HEK293 (cell line): ENCODE data around the gene POU5F1.
"Not testable (repeated sequence)": the region's sequence is repeated elsewhere in the genome, so short reads cannot be mapped to it uniquely, and the experiment has no call there.

Experiments
- CTCF ChIA-PET: fragments of 350-600 bp; formaldehyde crosslinking; extraction: SDS; loops from one replicate; lab custom pipeline; 2021; ENCODE audit warnings: antibody characterized with exemption; lab: Yijun Ruan, JAX
- POLR2A ChIA-PET: fragments of 300-600 bp; formaldehyde crosslinking; extraction: SDS; loops from one replicate; lab custom pipeline; 2020; ENCODE audit warnings: antibody characterized with exemption, inconsistent platforms; lab: Yijun Ruan, JAX
- H3K27ac ChIP-seq: fragments of 200-500 bp; sonication (Bioruptor generic); 2 replicates; pipeline ENCODE4 v1.5.1; 2014; ENCODE audit warnings: low read depth, low read length, control low read depth, inconsistent platforms; ENCODE audit errors: extremely low read depth
- H3K36me3 ChIP-seq, 2 experiments: fragments of 200-500 bp in 1 of 2; sonication (Bioruptor generic) in 1 of 2; 1 replicate in 1 of 2; 2 replicates in 1 of 2; pipeline ENCODE4 v1.5.1; 2014 to 2017; ENCODE audit warnings: inconsistent platforms in 2 of 2, low read length in 2 of 2; ENCODE audit not compliant: control insufficient read depth in 2 of 2, insufficient read depth in 1 of 2
- H3K4me1 ChIP-seq: fragments of 200-500 bp; sonication (Bioruptor generic); 2 replicates; pipeline ENCODE4 v1.5.1; 2014; ENCODE audit warnings: mild to moderate bottlenecking, low read length, inconsistent platforms; ENCODE audit not compliant: control insufficient read depth, insufficient read depth
- H3K4me3 ChIP-seq: 2 replicates; pipeline ENCODE4 v1.5.1; 2011; ENCODE audit warnings: low read depth, mild to moderate bottlenecking, control low read depth, low read length, moderate library complexity
- H3K9me3 ChIP-seq: fragments of 200-500 bp; sonication (Bioruptor generic); 2 replicates; pipeline ENCODE4 v1.5.1; 2014; ENCODE audit warnings: low read depth, low read length, inconsistent platforms; ENCODE audit not compliant: control insufficient read depth, insufficient read depth
- FEZF1 ChIP-seq: fragments of 450-650 bp; formaldehyde crosslinking; IDR thresholded peaks from 2 replicates; pipeline ENCODE4 v1.5.1; 2016; ENCODE audit warnings: missing biosample characterization, missing genetic modification characterization
- GLI2 ChIP-seq: fragments of 450-650 bp; formaldehyde crosslinking; IDR thresholded peaks from 2 replicates; pipeline ENCODE4; 2017; ENCODE audit warnings: missing biosample characterization, missing genetic modification characterization, low read depth, borderline replicate concordance
- HOXC10 ChIP-seq: sonication (generic); formaldehyde crosslinking; IDR thresholded peaks from 2 replicates; pipeline ENCODE4 v1.8.1; 2023; ENCODE audit warnings: mild to moderate bottlenecking, missing genetic modification reagents
- OVOL3 ChIP-seq: fragments of 450-650 bp; formaldehyde crosslinking; IDR thresholded peaks from 2 replicates; pipeline ENCODE4 v1.5.1; 2016; ENCODE audit warnings: missing biosample characterization, missing genetic modification characterization
- ZBTB8A ChIP-seq: fragments of 450-650 bp; formaldehyde crosslinking; IDR thresholded peaks from 2 replicates; pipeline ENCODE4 v1.5.1; 2016; ENCODE audit warnings: missing biosample characterization, missing genetic modification characterization
- ZNF10 ChIP-seq: fragments of 450-650 bp; formaldehyde crosslinking; IDR thresholded peaks from 2 replicates; pipeline ENCODE4 v1.5.1; 2017; ENCODE audit warnings: missing biosample characterization, missing genetic modification characterization
- ZNF121 ChIP-seq: fragments of 450-650 bp; formaldehyde crosslinking; IDR thresholded peaks from 2 replicates; pipeline ENCODE4 v1.5.1; 2016; ENCODE audit warnings: missing biosample characterization, missing genetic modification characterization
- ZNF2 ChIP-seq: fragments of 450-650 bp; formaldehyde crosslinking; IDR thresholded peaks from 2 replicates; pipeline ENCODE4 v1.5.1; 2016; ENCODE audit warnings: missing biosample characterization, missing genetic modification characterization
- ZNF24 ChIP-seq: fragments of 450-650 bp; formaldehyde crosslinking; IDR thresholded peaks from 2 replicates; pipeline ENCODE4 v1.5.1; 2016; ENCODE audit warnings: missing biosample characterization, missing genetic modification characterization
- ZNF391 ChIP-seq: fragments of 450-650 bp; formaldehyde crosslinking; IDR thresholded peaks from 2 replicates; pipeline ENCODE4 v1.5.1; 2016; ENCODE audit warnings: low read depth, missing biosample characterization, missing genetic modification characterization, borderline replicate concordance
- ZNF560 ChIP-seq: fragments of 450-650 bp; formaldehyde crosslinking; IDR thresholded peaks from 2 replicates; pipeline ENCODE4 v1.5.1; 2017; ENCODE audit warnings: missing biosample characterization, missing genetic modification characterization, borderline replicate concordance
- ZNF624 ChIP-seq: fragments of 450-650 bp; formaldehyde crosslinking; IDR thresholded peaks from 2 replicates; pipeline ENCODE4 v1.5.1; 2017; ENCODE audit warnings: missing biosample characterization, missing genetic modification characterization
- ZNF629 ChIP-seq: fragments of 450-650 bp; formaldehyde crosslinking; IDR thresholded peaks from 2 replicates; pipeline ENCODE4 v1.5.1; 2017; ENCODE audit warnings: missing biosample characterization, missing genetic modification characterization
- ZNF830 ChIP-seq: fragments of 450-650 bp; IDR thresholded peaks from 2 replicates; pipeline ENCODE4 v1.5.0; 2018; ENCODE audit warnings: missing biosample characterization, missing genetic modification characterization, low read depth, mild to moderate bottlenecking, moderate library complexity
- ZSCAN16 ChIP-seq: fragments of 450-650 bp; formaldehyde crosslinking; IDR thresholded peaks from 2 replicates; pipeline ENCODE4 v1.5.1; 2016; ENCODE audit warnings: missing biosample characterization, missing genetic modification characterization
- ZSCAN23 ChIP-seq: fragments of 450-650 bp; formaldehyde crosslinking; IDR thresholded peaks from 2 replicates; pipeline ENCODE4 v1.5.1; 2016; ENCODE audit warnings: missing biosample characterization, missing genetic modification characterization
- ZXDB ChIP-seq: fragments of 450-650 bp; formaldehyde crosslinking; IDR thresholded peaks from 2 replicates; pipeline ENCODE4 v1.5.1; 2016; ENCODE audit warnings: missing biosample characterization, missing genetic modification characterization
- TF ChIP-seq, protein P1 (sequence below): fragments of 450-650 bp; formaldehyde crosslinking; IDR thresholded peaks from 2 replicates; pipeline ENCODE4 v1.5.1; 2016; ENCODE audit warnings: missing biosample characterization, missing genetic modification characterization
- TF ChIP-seq, protein P2 (sequence below): fragments of 450-650 bp; formaldehyde crosslinking; IDR thresholded peaks from 2 replicates; pipeline ENCODE4 v1.5.1; 2016; ENCODE audit warnings: missing biosample characterization, missing genetic modification characterization
- TF ChIP-seq, protein P3 (sequence below): fragments of 450-650 bp; formaldehyde crosslinking; IDR thresholded peaks from 2 replicates; pipeline ENCODE4 v1.5.1; 2016; ENCODE audit warnings: missing biosample characterization, missing genetic modification characterization
- TF ChIP-seq, protein P4 (sequence below): fragments of 450-650 bp; formaldehyde crosslinking; IDR thresholded peaks from 2 replicates; pipeline ENCODE4 v1.5.1; 2016; ENCODE audit warnings: missing biosample characterization, missing genetic modification characterization

POU5F1 gene

DNA sequence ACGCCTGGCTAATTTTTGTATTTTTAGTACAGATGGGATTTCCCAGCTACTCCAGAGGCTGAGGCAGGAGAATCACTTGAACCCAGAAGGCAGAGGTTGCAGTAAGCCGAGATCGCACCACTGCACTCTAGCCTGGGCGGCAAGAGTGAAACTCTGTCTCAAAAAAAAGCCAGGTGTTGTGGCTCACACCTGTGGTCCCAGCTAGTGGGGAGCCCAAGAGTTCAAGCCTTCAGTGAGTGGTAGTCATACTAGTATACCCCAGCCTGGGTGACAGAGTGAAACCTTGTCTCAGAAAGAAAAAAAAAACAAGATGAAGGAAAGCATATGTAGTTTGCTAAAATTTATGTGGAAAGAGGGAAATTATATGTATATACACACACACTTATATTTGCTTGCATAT, 20.0 kb upstream of the POU5F1 start (continued):
- TF ChIP-seq ZSCAN16 (tag by site-specific recombination) (no peak), ZNF2 (tag by site-specific recombination) (no peak)
- TF ChIP-seq, protein P1, sequence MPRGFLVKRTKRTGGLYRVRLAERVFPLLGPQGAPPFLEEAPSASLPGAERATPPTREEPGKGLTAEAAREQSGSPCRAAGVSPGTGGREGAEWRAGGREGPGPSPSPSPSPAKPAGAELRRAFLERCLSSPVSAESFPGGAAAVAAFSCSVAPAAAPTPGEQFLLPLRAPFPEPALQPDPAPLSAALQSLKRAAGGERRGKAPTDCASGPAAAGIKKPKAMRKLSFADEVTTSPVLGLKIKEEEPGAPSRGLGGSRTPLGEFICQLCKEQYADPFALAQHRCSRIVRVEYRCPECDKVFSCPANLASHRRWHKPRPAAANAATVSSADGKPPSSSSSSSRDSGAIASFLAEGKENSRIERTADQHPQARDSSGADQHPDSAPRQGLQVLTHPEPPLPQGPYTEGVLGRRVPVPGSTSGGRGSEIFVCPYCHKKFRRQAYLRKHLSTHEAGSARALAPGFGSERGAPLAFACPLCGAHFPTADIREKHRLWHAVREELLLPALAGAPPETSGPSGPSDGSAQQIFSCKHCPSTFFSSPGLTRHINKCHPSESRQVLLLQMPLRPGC (tag by site-specific recombination), result no peak

DNA sequence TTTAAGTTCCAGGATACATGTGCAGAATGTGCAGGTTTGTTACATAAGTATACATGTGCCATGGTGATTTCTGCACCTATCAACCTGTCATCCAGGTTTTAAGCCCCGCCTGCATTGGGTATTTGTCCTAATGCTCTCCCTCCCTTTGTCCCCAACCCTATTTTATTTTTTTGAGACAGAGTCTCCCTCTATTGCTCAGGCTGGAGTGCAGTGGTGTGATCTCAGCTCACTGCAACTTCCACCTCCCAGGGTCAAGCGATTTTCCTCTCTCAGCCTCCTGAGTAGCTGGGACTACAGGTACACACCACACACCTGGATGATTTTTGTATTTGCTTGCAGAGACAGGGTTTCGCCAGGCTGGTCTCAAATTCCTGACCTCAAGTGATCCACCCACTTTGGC, 18.7 kb upstream of the POU5F1 start:
- H3K36me3 ChIP-seq, H3K27ac ChIP-seq, POLR2A ChIA-PET, H3K4me3 ChIP-seq, H3K9me3 ChIP-seq, H3K4me1 ChIP-seq: not testable (repeated sequence)
- CTCF ChIA-PET, result interaction anchor here (0.7 to 9.7 kb wide), 2 partner anchors 61 to 312 kb away, joined by 4 to 100 read pairs; no protein-coding TSS in a partner anchor

DNA sequence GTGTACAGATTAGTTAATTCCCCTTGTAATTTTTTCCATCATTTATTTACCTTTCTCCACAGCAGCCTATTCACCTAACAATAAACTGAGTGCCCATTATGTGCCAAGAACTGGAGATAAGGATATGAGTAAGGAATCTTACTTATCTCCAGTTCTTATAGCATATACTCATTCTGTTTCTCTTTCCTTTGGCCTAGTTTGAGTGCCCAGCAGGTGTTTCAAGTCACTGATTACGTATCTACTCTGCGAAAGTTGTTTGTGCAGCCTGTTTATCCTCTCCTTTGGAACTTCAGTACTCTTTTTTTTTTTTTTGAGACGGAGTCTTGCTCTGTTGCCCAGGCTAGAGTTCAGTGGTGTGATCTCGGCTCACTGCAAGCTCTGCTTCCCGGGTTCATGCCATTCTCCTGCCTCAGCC, 17.3 kb upstream of the POU5F1 start:
- ChIA-PET CTCF (interaction anchor here (0.8 to 1.2 kb wide), 5 partner anchors 9 to 179 kb away, joined by 3 to 5 read pairs (median 4); partner anchors contain the start of gene TCF19), POLR2A (no interaction called here)
- H3K4me3 ChIP-seq, result no peak overlapping the region
- H3K36me3 ChIP-seq, result no peaks in the 10 kb centered on the region
- H3K4me1 ChIP-seq, result peaks cover 3% of the 10 kb centered on the region; the same call in 1 of the 2 replicates
- H3K9me3 ChIP-seq, result no peaks in the 10 kb centered on the region
- H3K27ac ChIP-seq, result no peak overlapping the region
- peak; percentile 86 for TF ChIP-seq ZXDB (tag by site-specific recombination)
- no peak for TF ChIP-seq HOXC10 (CRISPR knock-in tag)
- 0 out of 2 replicates have a peak, but pooled peaks have one; percentile 59 for TF ChIP-seq OVOL3 (tag by site-specific recombination)
- no peak for TF ChIP-seq ZNF830 (tag by site-specific recombination)
- peak; percentile 60 for TF ChIP-seq FEZF1 (tag by site-specific recombination)
- TF ChIP-seq, protein P2, sequence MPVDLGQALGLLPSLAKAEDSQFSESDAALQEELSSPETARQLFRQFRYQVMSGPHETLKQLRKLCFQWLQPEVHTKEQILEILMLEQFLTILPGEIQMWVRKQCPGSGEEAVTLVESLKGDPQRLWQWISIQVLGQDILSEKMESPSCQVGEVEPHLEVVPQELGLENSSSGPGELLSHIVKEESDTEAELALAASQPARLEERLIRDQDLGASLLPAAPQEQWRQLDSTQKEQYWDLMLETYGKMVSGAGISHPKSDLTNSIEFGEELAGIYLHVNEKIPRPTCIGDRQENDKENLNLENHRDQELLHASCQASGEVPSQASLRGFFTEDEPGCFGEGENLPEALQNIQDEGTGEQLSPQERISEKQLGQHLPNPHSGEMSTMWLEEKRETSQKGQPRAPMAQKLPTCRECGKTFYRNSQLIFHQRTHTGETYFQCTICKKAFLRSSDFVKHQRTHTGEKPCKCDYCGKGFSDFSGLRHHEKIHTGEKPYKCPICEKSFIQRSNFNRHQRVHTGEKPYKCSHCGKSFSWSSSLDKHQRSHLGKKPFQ (tag by site-specific recombination), result peak; percentile 55; the same call in 1 of the 2 replicates
- 0 out of 2 replicates have a peak, but pooled peaks have one; percentile 25 for TF ChIP-seq ZBTB8A
- TF ChIP-seq, protein P3, sequence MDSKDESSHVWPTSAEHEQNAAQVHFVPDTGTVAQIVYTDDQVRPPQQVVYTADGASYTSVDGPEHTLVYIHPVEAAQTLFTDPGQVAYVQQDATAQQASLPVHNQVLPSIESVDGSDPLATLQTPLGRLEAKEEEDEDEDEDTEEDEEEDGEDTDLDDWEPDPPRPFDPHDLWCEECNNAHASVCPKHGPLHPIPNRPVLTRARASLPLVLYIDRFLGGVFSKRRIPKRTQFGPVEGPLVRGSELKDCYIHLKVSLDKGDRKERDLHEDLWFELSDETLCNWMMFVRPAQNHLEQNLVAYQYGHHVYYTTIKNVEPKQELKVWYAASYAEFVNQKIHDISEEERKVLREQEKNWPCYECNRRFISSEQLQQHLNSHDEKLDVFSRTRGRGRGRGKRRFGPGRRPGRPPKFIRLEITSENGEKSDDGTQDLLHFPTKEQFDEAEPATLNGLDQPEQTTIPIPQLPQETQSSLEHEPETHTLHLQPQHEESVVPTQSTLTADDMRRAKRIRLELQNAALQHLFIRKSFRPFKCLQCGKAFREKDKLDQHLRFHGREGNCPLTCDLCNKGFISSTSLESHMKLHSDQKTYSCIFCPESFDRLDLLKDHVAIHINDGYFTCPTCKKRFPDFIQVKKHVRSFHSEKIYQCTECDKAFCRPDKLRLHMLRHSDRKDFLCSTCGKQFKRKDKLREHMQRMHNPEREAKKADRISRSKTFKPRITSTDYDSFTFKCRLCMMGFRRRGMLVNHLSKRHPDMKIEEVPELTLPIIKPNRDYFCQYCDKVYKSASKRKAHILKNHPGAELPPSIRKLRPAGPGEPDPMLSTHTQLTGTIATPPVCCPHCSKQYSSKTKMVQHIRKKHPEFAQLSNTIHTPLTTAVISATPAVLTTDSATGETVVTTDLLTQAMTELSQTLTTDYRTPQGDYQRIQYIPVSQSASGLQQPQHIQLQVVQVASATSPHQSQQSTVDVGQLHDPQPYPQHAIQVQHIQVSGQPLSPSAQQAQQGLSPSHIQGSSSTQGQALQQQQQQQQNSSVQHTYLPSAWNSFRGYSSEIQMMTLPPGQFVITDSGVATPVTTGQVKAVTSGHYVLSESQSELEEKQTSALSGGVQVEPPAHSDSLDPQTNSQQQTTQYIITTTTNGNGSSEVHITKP (tag by site-specific recombination), result 0 out of 2 replicates have a peak, but pooled peaks have one; percentile 2
- TF ChIP-seq ZNF391 (tag by site-specific recombination), result no peak
- peak; percentile 82 for TF ChIP-seq ZNF629 (tag by site-specific recombination)
- TF ChIP-seq, protein P4, sequence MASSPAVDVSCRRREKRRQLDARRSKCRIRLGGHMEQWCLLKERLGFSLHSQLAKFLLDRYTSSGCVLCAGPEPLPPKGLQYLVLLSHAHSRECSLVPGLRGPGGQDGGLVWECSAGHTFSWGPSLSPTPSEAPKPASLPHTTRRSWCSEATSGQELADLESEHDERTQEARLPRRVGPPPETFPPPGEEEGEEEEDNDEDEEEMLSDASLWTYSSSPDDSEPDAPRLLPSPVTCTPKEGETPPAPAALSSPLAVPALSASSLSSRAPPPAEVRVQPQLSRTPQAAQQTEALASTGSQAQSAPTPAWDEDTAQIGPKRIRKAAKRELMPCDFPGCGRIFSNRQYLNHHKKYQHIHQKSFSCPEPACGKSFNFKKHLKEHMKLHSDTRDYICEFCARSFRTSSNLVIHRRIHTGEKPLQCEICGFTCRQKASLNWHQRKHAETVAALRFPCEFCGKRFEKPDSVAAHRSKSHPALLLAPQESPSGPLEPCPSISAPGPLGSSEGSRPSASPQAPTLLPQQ, result peak; percentile 36
- TF ChIP-seq, protein P1 (tag by site-specific recombination), result peak; percentile 35; the same call in 1 of the 2 replicates
- TF ChIP-seq ZNF10 (tag by site-specific recombination), result no peak
- TF ChIP-seq ZNF24 (tag by site-specific recombination), result 0 out of 2 replicates have a peak, but pooled peaks have one; percentile 25
- TF ChIP-seq ZNF560, result no peak
- peak; percentile 92 for TF ChIP-seq ZNF121
- TF ChIP-seq ZNF624, result no peak
- TF ChIP-seq ZSCAN23 (tag by site-specific recombination), result 0 out of 2 replicates have a peak, but pooled peaks have one; percentile 18
- peak; percentile 67; the same call in 1 of the 2 replicates for TF ChIP-seq GLI2
